Uterus (tissue), 4 donors: ENCODE data around the gene HSD11B1L. TPM values are rescaled to one million over a fixed set of nuclear protein-coding genes. Genes with fewer than 3 reads are reported as not detected.

Experiments used
- DNase-seq, 2 donors: peaks; one replicate each; pipeline ENCODE4 v3.0.0-alpha.2; 2019 to 2020
- H3K27ac ChIP-seq, 2 donors: fragments of 200-600 bp; sonication (generic); 1 replicate in 1 of 2; 2 replicates in 1 of 2; pipeline ENCODE4 v1.5.1; 2016 to 2018
- H3K27me3 ChIP-seq, 2 donors: fragments of 200-600 bp; sonication (generic); one replicate each; pipeline ENCODE4 v1.5.1; 2018 to 2019; ENCODE audit warnings: control low read depth in 1 of 2
- H3K36me3 ChIP-seq, 2 donors: fragments of 200-600 bp; sonication (generic); one replicate each; pipeline ENCODE4 v1.5.1; 2019; ENCODE audit warnings: control low read depth in 1 of 2
- H3K4me1 ChIP-seq, 2 donors: fragments of 200-600 bp; sonication (generic); one replicate each; pipeline ENCODE4 v1.5.1; 2018 to 2019; ENCODE audit warnings: control low read depth in 1 of 2
- H3K4me3 ChIP-seq, 2 donors: fragments of 200-600 bp; sonication (generic); 1 replicate in 1 of 2; 2 replicates in 1 of 2; pipeline ENCODE4 v1.5.1; 2018 to 2019; ENCODE audit warnings: mild to moderate bottlenecking in 1 of 2
- H3K9me3 ChIP-seq, 2 donors: fragments of 200-600 bp; sonication (generic); one replicate each; pipeline ENCODE4 v1.5.1; 2019; ENCODE audit warnings: control low read depth in 1 of 2
- POLR2A ChIP-seq, 2 donors: fragments of 450-650 bp; IDR thresholded peaks; one replicate each; pipeline ENCODE4 v1.6.1; 2016; ENCODE audit warnings: antibody characterized with exemption in 2 of 2, mild to moderate bottlenecking in 1 of 2, moderate library complexity in 1 of 2
- intact Hi-C: fragments of 100-400 bp; cut with DNase I; formaldehyde crosslinking; loops from one replicate; pipeline ENCODE4 v1.15.1; 2023; ENCODE audit warnings: low total_unique reads
- total RNA-seq, 4 donors: library from RNA; depleted of rRNA in 3 of 4; stranded (reverse); fragments of >200 nt in 3 of 4; gene quantifications; one replicate each; pipeline versions ENCODE4 v1.1.0 to v1.2.4, GENCODE V29; 2014 to 2023
- TF ChIP-seq, protein P1 (sequence below), 4 experiments: fragments of 200-600 bp in 2 of 4; fragments of 450-650 bp in 2 of 4; sonication (generic) in 2 of 4; IDR thresholded peaks; one replicate each; pipeline ENCODE4 v1.5.1; 2016 to 2019; ENCODE audit warnings: antibody characterized with exemption in 4 of 4, mild to moderate bottlenecking in 2 of 4, moderate library complexity in 1 of 4
- donor health status: DM: yes; HTN: yes; CAD: no.

HSD11B1L gene
- total RNA-seq, 4 donors from 2014 or later: 0.26 to 17.8 (median 7.1) TPM

DNA sequence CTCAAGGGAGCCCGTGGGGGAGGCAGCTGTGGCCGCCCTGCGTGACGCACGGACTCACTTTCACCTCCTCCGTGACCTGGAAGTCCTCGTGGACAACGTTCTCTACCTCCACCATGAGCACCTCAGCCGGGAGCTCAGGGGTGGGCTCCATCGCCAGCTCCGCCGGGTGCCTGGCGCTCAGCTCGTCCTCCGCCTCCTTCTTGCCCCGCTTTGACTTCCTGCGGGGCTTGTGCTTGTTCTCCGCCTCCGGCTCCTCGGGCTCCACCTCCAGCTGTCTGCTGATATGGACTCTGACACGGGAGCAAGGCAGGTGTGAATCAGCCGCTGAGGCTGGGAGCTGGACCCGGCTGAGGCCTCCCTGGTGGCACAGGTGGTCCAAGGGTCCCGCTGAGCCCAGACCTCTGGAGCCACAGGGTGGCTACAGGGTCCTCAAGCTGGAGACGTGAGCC, 30.9 kb downstream of the HSD11B1L start:
- TF ChIP-seq, protein P1, sequence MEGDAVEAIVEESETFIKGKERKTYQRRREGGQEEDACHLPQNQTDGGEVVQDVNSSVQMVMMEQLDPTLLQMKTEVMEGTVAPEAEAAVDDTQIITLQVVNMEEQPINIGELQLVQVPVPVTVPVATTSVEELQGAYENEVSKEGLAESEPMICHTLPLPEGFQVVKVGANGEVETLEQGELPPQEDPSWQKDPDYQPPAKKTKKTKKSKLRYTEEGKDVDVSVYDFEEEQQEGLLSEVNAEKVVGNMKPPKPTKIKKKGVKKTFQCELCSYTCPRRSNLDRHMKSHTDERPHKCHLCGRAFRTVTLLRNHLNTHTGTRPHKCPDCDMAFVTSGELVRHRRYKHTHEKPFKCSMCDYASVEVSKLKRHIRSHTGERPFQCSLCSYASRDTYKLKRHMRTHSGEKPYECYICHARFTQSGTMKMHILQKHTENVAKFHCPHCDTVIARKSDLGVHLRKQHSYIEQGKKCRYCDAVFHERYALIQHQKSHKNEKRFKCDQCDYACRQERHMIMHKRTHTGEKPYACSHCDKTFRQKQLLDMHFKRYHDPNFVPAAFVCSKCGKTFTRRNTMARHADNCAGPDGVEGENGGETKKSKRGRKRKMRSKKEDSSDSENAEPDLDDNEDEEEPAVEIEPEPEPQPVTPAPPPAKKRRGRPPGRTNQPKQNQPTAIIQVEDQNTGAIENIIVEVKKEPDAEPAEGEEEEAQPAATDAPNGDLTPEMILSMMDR (IDR thresholded peaks at IDR 0.05): no peak
- TF ChIP-seq POLR2A (IDR thresholded peaks at IDR 0.05): no peak
- Histone ChIP-seq H3K27ac (no peak overlapping the region), H3K4me1 (no peaks in the 10 kb centered on the region), H3K27me3 (no peaks in the 10 kb centered on the region), H3K36me3 (no peaks in the 10 kb centered on the region), H3K4me3 (no peak overlapping the region), H3K9me3 (no peaks in the 10 kb centered on the region)
- DNase-seq: no peak
- intact Hi-C loops: no loop called here

DNA sequence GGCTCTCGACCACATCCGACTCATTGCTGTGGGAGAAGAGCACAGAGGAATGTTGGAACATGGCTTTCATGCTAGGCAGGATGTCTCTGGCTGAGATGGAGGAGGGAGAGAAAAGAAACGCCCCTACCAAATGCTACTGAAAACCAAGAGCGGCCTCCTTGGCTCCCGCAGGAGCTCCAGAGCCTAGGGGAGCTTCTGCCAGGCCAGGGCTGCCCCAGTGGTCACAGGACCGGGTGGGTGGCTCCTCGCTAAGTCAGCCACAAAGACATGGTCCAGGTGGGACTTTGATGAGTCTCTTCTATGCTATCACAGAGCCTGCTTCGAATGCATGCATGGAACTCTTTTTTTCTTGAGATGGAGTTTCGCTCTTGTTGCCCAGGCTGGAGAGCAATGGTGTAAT, 32.4 kb downstream of the HSD11B1L start:
- DNase-seq: no peak
- Histone ChIP-seq H3K4me1 (peaks cover 0 to 5% of the 10 kb centered on the region in 2 donors), H3K4me3 (no peak overlapping the region), H3K9me3 (no peaks in the 10 kb centered on the region), H3K27ac (no peak overlapping the region), H3K36me3 (no peaks in the 10 kb centered on the region), H3K27me3 (no peaks in the 10 kb centered on the region)
- TF ChIP-seq, protein P1 (IDR thresholded peaks at IDR 0.05): no peak
- TF ChIP-seq POLR2A (IDR thresholded peaks at IDR 0.05): no peak
- intact Hi-C loops: no loop called here

DNA sequence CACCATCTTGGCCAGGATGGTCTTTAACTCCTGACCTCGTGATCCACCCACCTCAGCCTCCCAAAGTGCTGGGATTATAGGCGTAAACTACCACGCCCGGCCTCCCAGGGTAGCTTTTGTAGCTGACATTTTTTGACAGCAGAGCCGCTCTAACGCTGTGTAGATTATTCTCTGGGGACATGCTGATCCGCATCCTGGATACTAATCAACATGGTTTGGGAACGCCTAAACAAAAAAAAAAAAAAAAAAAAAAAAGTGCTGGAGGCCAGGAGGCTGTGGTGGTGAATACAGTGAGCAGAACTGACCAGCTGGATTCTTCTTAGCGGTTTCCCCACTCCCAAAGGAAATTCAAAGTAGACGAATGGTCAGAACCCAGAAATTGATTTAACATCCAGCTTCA, 34.0 kb downstream of the HSD11B1L start:
- intact Hi-C loops: no loop called here
- H3K27ac ChIP-seq: no peak overlapping the region
- no peaks in the 10 kb centered on the region for H3K9me3 ChIP-seq
- TF ChIP-seq, protein P1 (IDR thresholded peaks at IDR 0.05): no peak
- TF ChIP-seq POLR2A (IDR thresholded peaks at IDR 0.05): no peak
- no peak for DNase-seq
- peaks cover 0 to 12% of the 10 kb centered on the region in 2 donors for H3K4me1 ChIP-seq
- no peaks in the 10 kb centered on the region for H3K27me3 ChIP-seq
- H3K4me3 ChIP-seq: no peak overlapping the region
- no peaks in the 10 kb centered on the region for H3K36me3 ChIP-seq

DNA sequence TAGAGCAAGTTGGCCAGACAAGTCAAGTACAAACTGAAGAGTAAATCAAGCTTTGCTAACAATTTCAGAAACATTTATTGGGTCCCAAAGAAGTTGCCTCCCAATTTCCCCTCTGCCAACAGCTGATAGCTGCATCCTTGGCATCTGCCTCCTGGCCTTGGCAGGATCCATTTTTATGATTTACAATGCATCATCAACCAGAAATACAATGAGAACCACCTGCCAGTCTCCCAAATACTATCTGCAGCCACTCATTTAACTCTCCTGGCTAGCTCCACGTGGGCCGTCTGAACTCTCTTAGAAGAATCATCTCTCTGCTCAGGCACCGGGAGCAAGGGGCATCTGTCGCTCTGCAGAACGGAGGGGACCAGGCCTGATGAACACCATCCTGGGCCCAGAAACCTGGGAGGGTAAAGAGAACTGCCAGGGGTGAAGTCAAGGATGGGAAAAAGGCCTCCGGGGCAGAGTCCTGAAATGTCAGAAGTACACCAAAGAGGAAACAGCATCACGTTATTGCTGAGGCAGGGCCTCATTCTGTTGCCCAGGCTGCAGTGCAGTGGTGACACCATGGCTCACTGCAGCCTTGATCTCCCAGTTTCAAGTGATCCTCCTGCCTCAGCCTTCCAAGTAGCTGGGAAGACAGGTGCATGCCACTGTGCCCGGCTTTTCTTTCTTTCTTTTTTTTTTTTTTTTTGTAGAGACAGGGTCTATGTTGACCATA, 36.5 kb downstream of the HSD11B1L start:
- no peaks in the 10 kb centered on the region for H3K36me3 ChIP-seq
- no peak overlapping the region for H3K4me3 ChIP-seq
- H3K9me3 ChIP-seq: no peaks in the 10 kb centered on the region
- no peak for DNase-seq
- intact Hi-C loops: no loop called here
- H3K27ac ChIP-seq: no peak overlapping the region
- H3K27me3 ChIP-seq: no peaks in the 10 kb centered on the region
- TF ChIP-seq, protein P1 (IDR thresholded peaks at IDR 0.05): no peak
- no peak for TF ChIP-seq POLR2A (IDR thresholded peaks at IDR 0.05)
- peaks cover 0 to 12% of the 10 kb centered on the region in 2 donors for H3K4me1 ChIP-seq

DNA sequence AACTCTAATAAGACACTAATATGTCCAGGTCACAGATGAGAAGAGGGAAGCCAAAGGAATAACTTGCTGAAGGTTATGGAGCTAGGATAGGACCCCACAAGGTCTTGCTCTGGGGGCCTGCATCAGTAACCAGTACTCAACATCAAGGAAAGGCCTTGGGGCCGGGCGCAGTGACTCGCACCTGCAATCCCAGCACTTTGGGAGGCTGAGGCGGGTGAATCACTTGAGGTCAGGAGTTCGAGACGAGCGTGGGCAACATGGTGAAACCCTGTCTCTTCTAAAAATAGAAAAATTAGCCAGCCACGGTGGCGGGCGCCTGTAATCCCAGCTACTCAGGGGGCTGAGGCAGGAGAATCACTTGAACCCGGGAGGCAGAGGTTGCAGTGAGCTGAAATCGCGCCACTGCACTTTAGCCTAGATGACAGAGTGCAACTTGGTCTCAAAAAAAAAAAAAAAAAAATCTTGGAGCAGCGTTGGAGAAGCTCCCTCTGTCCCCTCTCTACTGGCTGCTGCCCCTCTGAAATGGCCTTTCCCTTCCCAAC, 37.3 kb downstream of the HSD11B1L start:
- peaks cover 0 to 12% of the 10 kb centered on the region in 2 donors for H3K4me1 ChIP-seq
- no peak overlapping the region for H3K4me3 ChIP-seq
- no peak for DNase-seq
- TF ChIP-seq POLR2A (IDR thresholded peaks at IDR 0.05): no peak
- TF ChIP-seq, protein P1 (IDR thresholded peaks at IDR 0.05): no peak
- no peaks in the 10 kb centered on the region for H3K27me3 ChIP-seq
- intact Hi-C loops: no loop called here
- H3K36me3 ChIP-seq: no peaks in the 10 kb centered on the region
- no peaks in the 10 kb centered on the region for H3K9me3 ChIP-seq
- no peak overlapping the region for H3K27ac ChIP-seq
